HG03039 (cell line): ENCODE data around the gene MAP10.

Source experiments
- ATAC-seq: cut with Tn5 transposase; IDR thresholded peaks from one replicate; pipeline ENCODE4 v1.9.1; 2021; ENCODE audit warnings: mild to moderate bottlenecking, moderate library complexity; ENCODE audit not compliant: unreplicated experiment

MAP10 gene

GRCh38 chr1:232795497-232796053 is 9.6 kb upstream of the MAP10 start:
- ATAC-seq, result no peak

DNA sequence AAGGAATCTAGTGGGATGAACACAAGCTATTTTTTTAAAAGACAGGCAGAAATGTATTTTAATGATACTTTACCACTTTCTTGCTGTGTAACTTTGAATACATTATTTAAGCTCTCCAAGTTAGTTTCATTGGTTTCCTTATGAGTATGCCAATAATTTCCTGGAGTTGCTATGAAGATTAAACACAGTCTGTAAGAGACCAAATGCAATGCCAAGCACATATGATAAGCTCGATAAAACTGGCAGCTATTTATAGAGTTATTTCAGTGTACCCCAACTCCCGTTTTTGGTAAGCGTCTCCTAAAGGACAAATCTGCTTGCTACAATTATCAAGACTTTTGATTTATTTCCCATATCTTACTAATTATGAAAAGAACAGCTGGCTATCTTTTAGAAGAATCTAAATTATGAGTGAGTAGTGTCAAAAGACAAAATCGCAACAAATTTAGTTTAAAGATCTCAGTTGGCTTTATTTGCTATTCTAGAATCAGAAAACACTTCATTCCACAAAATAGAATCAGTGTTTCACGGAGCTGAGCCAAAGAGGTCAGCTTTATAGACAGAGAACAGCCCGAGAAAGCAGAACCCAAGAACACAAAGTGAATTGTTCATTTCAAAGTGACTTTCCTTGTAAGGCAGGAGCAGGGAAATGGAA is 7.2 kb upstream of the MAP10 start:
- ATAC-seq, result no peak

DNA sequence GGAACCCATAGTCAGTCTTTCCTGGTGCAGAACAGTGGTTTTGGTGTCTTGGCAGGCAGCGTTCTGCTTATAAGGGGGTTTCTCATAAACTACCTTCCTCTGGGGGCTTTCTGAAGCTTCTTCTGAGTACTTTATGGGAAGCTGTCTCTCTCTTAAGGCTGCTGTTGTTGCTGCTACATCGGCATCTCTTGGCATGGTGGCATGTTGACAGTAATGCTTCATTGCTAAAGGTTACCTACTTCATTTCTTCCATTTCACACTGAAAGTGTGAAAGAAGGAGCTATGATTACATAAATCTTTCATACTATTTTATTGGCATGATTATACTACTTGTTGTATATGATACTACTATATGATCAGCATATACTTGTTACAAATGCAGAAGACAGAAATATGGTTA is 6.3 kb upstream of the MAP10 start:
- ATAC-seq, result no peak

DNA sequence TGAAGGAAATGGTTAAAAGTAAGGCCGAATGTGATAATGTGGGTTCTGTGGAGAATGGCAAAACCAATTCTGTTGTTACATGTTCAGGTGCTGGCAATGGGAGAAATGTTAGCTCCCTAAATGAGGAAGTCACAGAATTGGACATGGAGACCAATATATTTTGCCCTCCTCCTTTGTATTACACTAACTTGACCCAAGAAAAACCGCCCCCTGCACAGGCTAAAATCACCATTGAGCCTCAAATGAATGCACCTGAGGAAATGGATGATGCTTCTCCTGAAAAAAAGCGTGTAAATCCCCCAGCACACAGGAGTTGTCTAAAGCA is 932 bp downstream of the MAP10 start:
- no peak for ATAC-seq

- ATAC-seq, result no peak
Observed at GRCh38 chr1:232810856-232811255, 5.6 kb downstream of the MAP10 start.

DNA sequence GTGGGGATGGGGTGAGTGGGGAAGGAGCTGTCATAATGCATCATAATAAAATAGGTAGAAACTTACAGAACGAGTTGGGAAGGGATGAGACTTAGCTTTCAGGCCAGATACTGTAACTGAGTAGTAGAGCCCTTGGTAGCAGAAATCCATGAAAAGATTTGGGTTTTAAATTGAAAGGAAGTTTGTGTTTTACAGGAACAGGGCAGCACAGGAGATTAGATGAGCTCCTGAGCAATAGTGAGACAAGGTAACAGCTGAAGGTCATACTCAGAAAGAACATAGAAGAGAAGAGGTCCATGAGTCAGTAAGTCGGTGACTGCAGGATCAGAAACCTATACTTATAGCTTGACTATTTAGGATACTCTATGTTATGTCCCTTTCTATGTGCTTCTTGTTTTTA is 7.3 kb downstream of the MAP10 start:
- ATAC-seq, result no peak

DNA sequence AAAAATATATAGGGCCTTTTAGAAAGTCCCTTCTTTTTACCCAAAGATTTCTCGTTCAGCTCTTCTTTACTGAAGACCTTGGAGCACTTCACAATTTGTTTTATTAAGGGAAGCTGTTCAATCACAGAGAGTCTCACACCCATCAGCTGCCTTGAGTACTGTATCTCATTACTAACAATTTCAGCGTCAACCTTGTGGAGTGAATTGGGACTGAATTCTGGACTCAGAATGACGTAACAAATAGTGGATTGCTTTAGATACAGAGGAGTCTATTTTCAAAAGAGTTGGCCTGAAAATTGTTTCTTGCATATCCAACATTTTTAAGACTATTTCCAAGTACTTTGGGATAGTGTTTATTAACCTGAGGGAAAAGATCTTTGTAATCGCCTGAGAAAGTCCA is 7.9 kb downstream of the MAP10 start:
- no peak for ATAC-seq

GRCh38 chr1:232813760-232814159 is 8.5 kb downstream of the MAP10 start:
- ATAC-seq, result no peak

- no peak for ATAC-seq
Observed at GRCh38 chr1:232816324-232816723, 11.1 kb downstream of the MAP10 start.

GRCh38 chr1:232818040-232818439 is 12.8 kb downstream of the MAP10 start:
- ATAC-seq, result no peak

GRCh38 chr1:232820431-232820830 is 15.2 kb downstream of the MAP10 start:
- ATAC-seq, result no peak

DNA sequence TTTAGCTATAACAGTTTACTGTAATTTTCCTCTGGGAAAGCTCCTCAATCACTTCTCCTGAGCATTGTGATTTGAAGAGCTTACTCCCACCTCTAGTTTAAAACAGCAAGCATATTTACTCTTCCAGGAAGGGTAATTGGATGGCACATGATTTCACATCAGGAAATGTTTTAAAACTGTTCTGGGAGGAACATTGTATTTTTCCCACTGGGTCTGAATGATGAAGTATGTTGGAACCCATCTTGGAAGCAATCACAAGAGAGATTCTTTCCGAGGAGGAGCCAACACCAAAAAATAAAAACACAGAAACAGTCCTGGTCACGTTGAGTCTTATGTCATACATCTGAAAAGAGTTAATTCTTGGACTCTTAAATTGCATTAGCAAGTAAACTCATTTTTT is 17.3 kb downstream of the MAP10 start:
- ATAC-seq, result no peak

DNA sequence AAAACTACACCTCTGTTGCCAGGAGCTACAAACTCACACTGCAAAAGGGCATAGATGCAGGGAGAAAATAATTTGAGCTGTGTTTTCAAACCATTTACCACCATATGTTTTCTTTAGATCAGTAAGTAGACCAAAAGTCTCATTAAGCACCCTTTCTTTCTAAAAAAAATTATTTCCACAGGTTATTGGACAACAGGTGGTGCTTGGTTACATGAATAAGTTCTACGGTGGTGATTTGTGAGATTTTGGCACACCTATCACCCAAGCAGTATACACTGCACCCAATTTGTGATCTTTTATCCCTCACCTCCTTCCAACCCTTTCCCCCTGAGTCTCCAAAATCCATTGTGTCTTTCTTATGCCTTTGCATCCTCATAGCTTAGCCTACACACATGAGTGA is 21.1 kb downstream of the MAP10 start:
- ATAC-seq, result no peak

GRCh38 chr1:232830661-232831060 is 25.4 kb downstream of the MAP10 start:
- ATAC-seq, result no peak

DNA sequence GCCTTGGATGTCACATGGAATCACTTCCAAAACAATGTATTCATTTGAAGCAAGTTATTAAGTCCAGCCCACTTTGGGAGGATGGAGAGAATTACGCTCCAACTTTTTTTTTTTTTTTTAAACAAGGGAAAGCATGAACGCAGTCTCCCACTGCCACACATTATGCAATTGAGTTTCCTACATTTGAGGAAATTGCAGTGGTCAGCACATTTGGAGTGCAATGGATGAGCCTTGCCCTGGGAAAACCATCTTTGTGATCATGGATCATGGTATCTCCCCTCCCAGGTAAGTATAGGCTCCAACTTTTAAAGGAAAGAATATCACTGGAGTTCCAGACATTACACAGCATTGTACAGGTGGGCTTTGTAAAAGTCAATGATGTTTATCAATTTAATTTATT is 26.7 kb downstream of the MAP10 start:
- ATAC-seq, result no peak

DNA sequence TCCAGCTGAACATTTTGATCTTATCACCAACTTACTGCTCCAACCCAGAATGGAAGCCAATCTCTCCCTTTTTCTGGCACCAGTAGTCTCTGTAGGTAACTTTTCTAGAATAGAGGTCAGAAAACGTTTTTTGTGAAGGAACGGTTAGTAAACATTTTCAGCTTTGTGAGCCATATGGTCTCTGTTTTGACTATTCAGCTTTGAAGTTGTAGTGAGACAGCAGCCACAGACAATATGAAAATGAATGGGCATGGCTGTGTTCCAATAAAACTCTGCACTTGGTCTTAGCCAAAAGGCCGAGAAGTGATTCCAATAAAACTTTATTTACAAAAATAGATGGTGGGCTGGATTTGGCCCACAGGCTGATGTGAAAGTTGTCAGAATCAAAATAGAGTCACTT is 28.9 kb downstream of the MAP10 start:
- no peak for ATAC-seq

DNA sequence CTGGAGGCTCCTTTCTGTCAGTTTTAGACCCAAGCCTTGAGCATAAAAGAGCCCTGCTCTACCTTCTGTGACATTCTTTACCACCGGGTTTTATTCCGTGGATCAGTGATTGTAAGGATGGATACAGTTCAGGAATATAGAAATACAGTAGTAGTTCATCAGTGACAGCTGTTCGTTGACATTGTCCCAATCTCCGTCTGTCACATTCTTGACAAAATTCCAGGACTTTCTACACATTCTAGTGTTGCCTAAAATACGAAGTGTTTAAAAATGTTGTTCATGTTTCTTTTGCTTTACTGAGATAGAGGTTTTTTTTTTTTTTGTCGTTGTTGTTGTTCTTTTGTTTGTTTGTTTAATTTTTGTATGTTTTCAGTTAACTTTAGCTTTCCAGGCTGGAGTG is 29.9 kb downstream of the MAP10 start:
- no peak for ATAC-seq

GRCh38 chr1:232837087-232837486 is 31.9 kb downstream of the MAP10 start:
- no peak for ATAC-seq

DNA sequence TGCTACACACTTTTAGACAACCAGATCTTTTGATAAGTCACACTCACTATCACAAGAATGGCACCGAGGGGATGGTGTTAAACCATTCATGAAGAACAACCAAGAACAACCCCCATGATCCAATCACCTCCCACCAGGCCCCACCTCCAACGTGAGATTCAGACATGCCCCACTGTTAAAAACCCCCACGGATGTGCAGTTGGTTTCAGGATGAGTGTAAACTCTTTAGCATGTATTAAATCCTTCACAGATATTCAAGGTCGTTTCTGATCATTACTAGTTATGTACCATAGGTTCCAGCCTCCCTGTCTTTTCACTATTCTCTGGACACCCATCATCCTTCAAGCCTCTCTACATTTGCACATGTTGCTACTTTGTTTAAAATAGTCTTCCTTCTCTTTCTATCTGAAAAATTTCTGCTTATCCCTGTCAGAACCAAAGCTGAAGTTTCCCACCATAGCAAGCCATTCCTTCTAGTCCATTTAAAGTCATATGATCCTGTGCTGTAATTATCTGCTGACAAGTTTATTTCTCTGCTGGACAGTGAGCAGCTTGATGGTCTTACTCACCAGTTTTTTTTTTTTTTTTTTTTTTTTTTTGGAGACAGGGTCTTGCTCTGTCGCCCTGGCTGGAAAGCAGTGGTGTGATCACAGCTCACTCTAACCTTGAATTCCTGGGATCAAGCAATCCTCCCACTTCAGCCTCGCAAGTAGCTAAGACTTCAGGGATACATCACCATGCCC is 36.8 kb downstream of the MAP10 start:
- ATAC-seq, result no peak

DNA sequence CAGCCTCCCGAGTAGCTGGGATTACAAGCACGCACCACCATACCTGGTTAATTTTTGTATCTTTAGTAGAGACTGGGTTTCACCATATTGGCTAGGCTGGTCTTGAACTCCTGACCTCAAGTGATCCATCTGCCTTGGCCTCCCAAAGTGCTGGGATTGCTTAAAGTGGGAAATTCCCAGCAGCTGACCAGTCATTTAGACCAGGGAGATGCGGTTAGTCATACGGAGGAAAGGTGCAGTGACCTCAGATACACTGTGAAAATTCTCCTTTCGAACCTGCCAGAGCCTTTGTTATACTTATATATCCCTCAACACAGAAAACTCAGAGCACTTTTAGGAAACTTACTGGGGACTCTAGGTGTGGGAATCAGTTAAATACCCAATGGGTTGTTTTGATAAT is 39.6 kb downstream of the MAP10 start:
- ATAC-seq, result no peak

GRCh38 chr1:232845406-232845955 is 40.3 kb downstream of the MAP10 start:
- no peak for ATAC-seq

GRCh38 chr1:232851532-232851931 is 46.3 kb downstream of the MAP10 start:
- ATAC-seq, result no peak
